Vagina (tissue), 2 donors: ENCODE measurements around the gene C12orf56.

Experiments used
- CTCF ChIP-seq, 3 experiments: fragments of 450-650 bp in 2 of 3; fragments of 200-600 bp in 1 of 3; sonication (generic) in 1 of 3; IDR thresholded peaks; one replicate each; pipeline ENCODE4 v1.5.1; 2017 to 2019; ENCODE audit warnings: antibody characterized with exemption in 3 of 3, mild to moderate bottlenecking in 2 of 3, moderate library complexity in 2 of 3
- POLR2A ChIP-seq, 2 donors: fragments of 450-650 bp; IDR thresholded peaks; one replicate each; pipeline ENCODE4 v1.6.1; 2017; ENCODE audit warnings: antibody characterized with exemption in 2 of 2, mild to moderate bottlenecking in 2 of 2, moderate library complexity in 2 of 2
- POLR2AphosphoS5 ChIP-seq, 2 donors: sonication (generic); formaldehyde crosslinking; IDR thresholded peaks; one replicate each; pipeline ENCODE4 v1.9.0; 2017; ENCODE audit warnings: antibody characterized with exemption in 2 of 2, mild to moderate bottlenecking in 2 of 2, low read depth in 1 of 2; ENCODE audit not compliant: insufficient read depth in 1 of 2

GRCh38 chr12:64269161-64269560 lies 121.4 kb downstream of the C12orf56 start:
- TF ChIP-seq POLR2A (IDR thresholded peaks at IDR 0.05) = no peak
- TF ChIP-seq CTCF (IDR thresholded peaks at IDR 0.05) = no peak
- no peak for TF ChIP-seq POLR2AphosphoS5 (IDR thresholded peaks at IDR 0.05; ENCODE audit: insufficient read depth in 1 of 2, low read depth in 1 of 2)
